ENCODE results near the gene TUBGCP2.

The TUBGCP2 gene

DNA sequence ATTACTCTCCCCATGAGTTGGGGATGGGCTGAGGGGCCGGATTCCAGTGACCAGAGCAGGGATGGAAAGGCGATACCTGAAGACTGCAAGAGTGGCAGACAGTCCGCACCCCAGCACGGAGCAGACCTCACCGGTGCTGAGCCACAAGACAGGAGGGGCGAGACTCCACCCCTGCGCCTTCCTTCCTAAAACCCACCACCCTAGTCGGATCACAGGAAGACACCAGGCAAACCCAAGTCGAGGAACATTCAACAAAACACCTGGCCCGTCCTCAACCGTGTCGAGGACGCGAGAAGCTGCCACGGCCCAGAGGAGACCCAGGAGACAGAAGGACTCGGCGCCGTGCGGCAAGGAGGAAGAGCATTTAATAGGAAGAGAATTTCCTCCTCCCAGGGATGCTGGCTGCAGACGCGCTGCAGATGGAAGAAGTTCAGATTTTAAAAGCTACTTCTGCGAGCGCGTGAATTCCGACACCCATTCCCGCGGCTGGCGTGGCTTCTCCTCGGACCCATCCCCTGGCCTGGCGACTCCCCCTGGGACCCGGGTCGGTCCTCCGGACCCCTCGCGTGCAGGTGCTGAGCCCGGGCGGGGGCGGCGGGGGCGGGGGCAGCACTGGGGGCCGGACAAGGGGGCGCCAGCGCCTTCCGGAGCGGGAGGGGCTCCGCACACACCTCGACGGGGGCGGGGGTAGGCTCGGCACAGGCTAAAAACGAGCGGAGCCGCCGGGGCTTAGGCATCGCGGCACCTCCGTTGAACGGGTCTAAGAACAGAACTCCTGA lies 79.2 kb downstream of the TUBGCP2 start:
- no peaks in the 10 kb centered on the region for H3K36me3 Mint-ChIP-seq (ENCODE audit: low read depth)
- no peaks in the 10 kb centered on the region for H3K9me3 Mint-ChIP-seq
- peaks cover 8% of the 10 kb centered on the region for H3K4me1 Mint-ChIP-seq (ENCODE audit: low read depth)
- H3K4me3 Mint-ChIP-seq = peak overlapping the region; percentile 14
- peaks cover 60% of the 10 kb centered on the region for H3K27me3 Mint-ChIP-seq (ENCODE audit: low read depth)
- peak overlapping the region; percentile 67 for H3K27ac Mint-ChIP-seq

All from T-helper 1 cell treated with Interleukin-12 subunit alpha and Interleukin-12 subunit beta and Interleukin-4 antibody, amounts not matched to agents 30 μg/mL and 1 μg/mL, for 36 hours (primary cell).